ENCODE measurements around the gene NOP56. TPM values are rescaled to one million over a fixed set of nuclear protein-coding genes. Genes with fewer than 3 reads are reported as not detected.
"Not testable (repeated sequence)": the region's sequence is repeated elsewhere in the genome, so short reads cannot be mapped to it uniquely, and the experiment has no call there.

NOP56 gene
- polyA plus RNA-seq, 1 experiment, result 131 TPM

- H3K36me3 ChIP-seq (ENCODE audit: control insufficient read depth, insufficient read depth, low read length), result no peaks in the 10 kb centered on the region
- ChIA-PET POLR2A (no interaction called here), CTCF (interaction anchor here (1.7 kb wide), 1 partner anchor 307 kb away, joined by 6 read pairs; no protein-coding TSS in a partner anchor)
- no peak overlapping the region for H3K4me3 ChIP-seq (ENCODE audit: low read depth, low read length)
- no peak for DNase-seq (ENCODE audit: low read depth)
- TF ChIP-seq CTCF (IDR thresholded peaks at IDR 0.05; ENCODE audit: insufficient read depth, low read depth, low read length), result no peak
- peaks cover 34% of the 10 kb centered on the region for H3K27me3 ChIP-seq (ENCODE audit: control insufficient read depth, insufficient read depth, low read length)
Observed at GRCh38 chr20:2694008-2694471, 41.6 kb downstream of the NOP56 start.

- Histone ChIP-seq H3K27me3 (ENCODE audit: control insufficient read depth, insufficient read depth, low read length) (peaks cover 34% of the 10 kb centered on the region), H3K4me3 (ENCODE audit: low read depth, low read length) (no peak overlapping the region), H3K36me3 (ENCODE audit: control insufficient read depth, insufficient read depth, low read length) (no peaks in the 10 kb centered on the region)
- no peak for TF ChIP-seq CTCF (IDR thresholded peaks at IDR 0.05; ENCODE audit: insufficient read depth, low read depth, low read length)
- POLR2A ChIA-PET, result no interaction called here
- CTCF ChIA-PET, result no interaction called here
- DNase-seq (ENCODE audit: low read depth), result no peak
Observed at GRCh38 chr20:2694519-2694918, 42.1 kb downstream of the NOP56 start.

GRCh38 chr20:2695206-2695983 is 43.0 kb downstream of the NOP56 start:
- Histone ChIP-seq H3K27me3 (ENCODE audit: control insufficient read depth, insufficient read depth, low read length) (peaks cover 36% of the 10 kb centered on the region), H3K36me3 (ENCODE audit: control insufficient read depth, insufficient read depth, low read length) (no peaks in the 10 kb centered on the region), H3K4me3 (ENCODE audit: low read depth, low read length) (no peak overlapping the region)
- no peak for DNase-seq (ENCODE audit: low read depth)
- no peak for TF ChIP-seq CTCF (IDR thresholded peaks at IDR 0.05; ENCODE audit: insufficient read depth, low read depth, low read length)
- CTCF ChIA-PET, result no interaction called here
- POLR2A ChIA-PET, result no interaction called here

- POLR2A ChIA-PET; DNase-seq (ENCODE audit: low read depth); CTCF ChIA-PET; H3K4me3 ChIP-seq (ENCODE audit: low read depth, low read length); H3K36me3 ChIP-seq (ENCODE audit: control insufficient read depth, insufficient read depth, low read length): not testable (repeated sequence)
- H3K27me3 ChIP-seq (ENCODE audit: control insufficient read depth, insufficient read depth, low read length), result peaks cover 36% of the 10 kb centered on the region
Observed at GRCh38 chr20:2695984-2696525, 43.6 kb downstream of the NOP56 start.

- CTCF ChIA-PET, result no interaction called here
- POLR2A ChIA-PET, result no interaction called here
- no peak for DNase-seq (ENCODE audit: low read depth)
- TF ChIP-seq CTCF (IDR thresholded peaks at IDR 0.05; ENCODE audit: insufficient read depth, low read depth, low read length), result no peak
- Histone ChIP-seq H3K27me3 (ENCODE audit: control insufficient read depth, insufficient read depth, low read length) (peaks cover 34% of the 10 kb centered on the region), H3K36me3 (ENCODE audit: control insufficient read depth, insufficient read depth, low read length) (no peaks in the 10 kb centered on the region), H3K4me3 (ENCODE audit: low read depth, low read length) (no peak overlapping the region)
Observed at GRCh38 chr20:2696646-2697045, 44.2 kb downstream of the NOP56 start.

Data from BJ (cell line).